GM13977 (cell line): ENCODE results near the gene SRSF8.
"Not testable (repeated sequence)": the region's sequence is repeated elsewhere in the genome, so short reads cannot be mapped to it uniquely, and the experiment has no call there.

Experiments used
- DNase-seq: peaks from one replicate; pipeline ENCODE4 v3.0.0; 2012; ENCODE audit warnings: low spot score
- in situ Hi-C: fragments of 300-500 bp; cut with MboI; formaldehyde crosslinking; loops from one replicate; pipeline ENCODE4 v1.12.0; 2022; ENCODE audit warnings: low sequenced_read_pairs, low pct_unique_long_range_greater_than_20kb, mixed read lengths, inconsistent platforms; ENCODE audit not compliant: unreplicated experiment
- TF ChIP-seq, protein P1 (sequence below): IDR thresholded peaks from 2 replicates; pipeline ENCODE4 v1.5.1; 2012; ENCODE audit warnings: mild to moderate bottlenecking, control low read depth; ENCODE audit not compliant: insufficient read depth; ENCODE audit errors: extremely low read depth, missing control alignments

The SRSF8 gene

DNA sequence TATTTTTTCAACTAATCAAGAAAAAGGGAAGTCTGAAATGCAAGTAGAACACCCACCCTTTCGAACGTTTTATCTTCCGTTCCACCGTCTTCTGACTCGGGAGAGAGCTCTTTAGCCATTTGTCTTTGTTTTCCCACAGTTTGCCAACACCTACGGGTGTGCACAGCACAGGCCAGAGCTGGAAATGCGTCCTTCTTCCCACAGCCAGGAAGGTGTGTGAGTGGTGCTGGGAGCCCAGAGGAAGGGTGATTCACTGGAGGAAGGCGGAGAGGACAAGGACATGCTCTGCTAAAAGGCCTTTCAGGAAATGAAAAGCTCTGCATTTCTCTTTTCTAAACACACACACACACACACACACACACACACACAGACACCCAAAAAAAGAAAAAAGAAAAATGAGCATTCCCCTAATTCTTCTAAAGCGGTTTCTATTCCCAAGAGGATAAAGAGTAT lies 41.5 kb downstream of the SRSF8 start:
- DNase-seq, result no peak
- in situ Hi-C loops, result no loop called here
- TF ChIP-seq, protein P1, sequence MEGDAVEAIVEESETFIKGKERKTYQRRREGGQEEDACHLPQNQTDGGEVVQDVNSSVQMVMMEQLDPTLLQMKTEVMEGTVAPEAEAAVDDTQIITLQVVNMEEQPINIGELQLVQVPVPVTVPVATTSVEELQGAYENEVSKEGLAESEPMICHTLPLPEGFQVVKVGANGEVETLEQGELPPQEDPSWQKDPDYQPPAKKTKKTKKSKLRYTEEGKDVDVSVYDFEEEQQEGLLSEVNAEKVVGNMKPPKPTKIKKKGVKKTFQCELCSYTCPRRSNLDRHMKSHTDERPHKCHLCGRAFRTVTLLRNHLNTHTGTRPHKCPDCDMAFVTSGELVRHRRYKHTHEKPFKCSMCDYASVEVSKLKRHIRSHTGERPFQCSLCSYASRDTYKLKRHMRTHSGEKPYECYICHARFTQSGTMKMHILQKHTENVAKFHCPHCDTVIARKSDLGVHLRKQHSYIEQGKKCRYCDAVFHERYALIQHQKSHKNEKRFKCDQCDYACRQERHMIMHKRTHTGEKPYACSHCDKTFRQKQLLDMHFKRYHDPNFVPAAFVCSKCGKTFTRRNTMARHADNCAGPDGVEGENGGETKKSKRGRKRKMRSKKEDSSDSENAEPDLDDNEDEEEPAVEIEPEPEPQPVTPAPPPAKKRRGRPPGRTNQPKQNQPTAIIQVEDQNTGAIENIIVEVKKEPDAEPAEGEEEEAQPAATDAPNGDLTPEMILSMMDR, result no peak

GRCh38 chr11:95108671-95109551 lies 42.2 kb downstream of the SRSF8 start:
- in situ Hi-C loops, result no loop called here
- no peak for DNase-seq
- TF ChIP-seq, protein P1, result no peak

- in situ Hi-C loops, DNase-seq: not testable (repeated sequence)
Observed at GRCh38 chr11:95111471-95111870, 44.8 kb downstream of the SRSF8 start.

DNA sequence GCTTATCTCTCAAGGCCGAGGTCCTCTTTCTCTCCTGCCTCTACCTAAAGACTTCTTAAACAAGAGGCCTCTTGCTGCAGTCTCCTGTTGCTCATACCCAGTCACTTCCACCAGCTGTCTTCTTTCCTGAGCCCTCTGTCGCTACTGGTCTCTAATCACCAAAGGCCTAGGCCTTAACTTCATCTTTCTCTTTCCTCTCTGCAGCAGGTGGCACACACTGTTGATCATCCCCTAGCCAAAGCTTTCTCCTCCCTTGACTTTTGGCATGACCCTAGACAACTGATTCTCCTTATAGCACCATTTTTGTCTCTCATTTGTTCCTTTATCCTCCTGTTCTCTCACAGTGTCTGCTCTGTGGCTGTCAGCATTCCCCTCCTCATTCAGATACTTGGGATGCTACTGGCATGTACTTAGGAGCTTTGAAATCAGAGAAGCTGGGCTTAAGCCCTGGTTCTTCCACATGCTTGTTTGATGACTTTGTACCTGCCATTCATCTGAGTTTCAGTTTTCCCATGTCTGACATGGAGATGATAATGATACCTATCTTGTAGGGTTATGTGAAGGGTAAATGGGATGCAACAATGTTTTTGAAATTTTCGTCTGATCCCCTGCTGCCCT lies 45.3 kb downstream of the SRSF8 start:
- DNase-seq, result no peak
- in situ Hi-C loops, result no loop called here
- TF ChIP-seq, protein P1, result no peak

- no peak for DNase-seq
- in situ Hi-C loops, result no loop called here
- TF ChIP-seq, protein P1, result no peak
Observed at GRCh38 chr11:95115597-95115996, 48.9 kb downstream of the SRSF8 start.

DNA sequence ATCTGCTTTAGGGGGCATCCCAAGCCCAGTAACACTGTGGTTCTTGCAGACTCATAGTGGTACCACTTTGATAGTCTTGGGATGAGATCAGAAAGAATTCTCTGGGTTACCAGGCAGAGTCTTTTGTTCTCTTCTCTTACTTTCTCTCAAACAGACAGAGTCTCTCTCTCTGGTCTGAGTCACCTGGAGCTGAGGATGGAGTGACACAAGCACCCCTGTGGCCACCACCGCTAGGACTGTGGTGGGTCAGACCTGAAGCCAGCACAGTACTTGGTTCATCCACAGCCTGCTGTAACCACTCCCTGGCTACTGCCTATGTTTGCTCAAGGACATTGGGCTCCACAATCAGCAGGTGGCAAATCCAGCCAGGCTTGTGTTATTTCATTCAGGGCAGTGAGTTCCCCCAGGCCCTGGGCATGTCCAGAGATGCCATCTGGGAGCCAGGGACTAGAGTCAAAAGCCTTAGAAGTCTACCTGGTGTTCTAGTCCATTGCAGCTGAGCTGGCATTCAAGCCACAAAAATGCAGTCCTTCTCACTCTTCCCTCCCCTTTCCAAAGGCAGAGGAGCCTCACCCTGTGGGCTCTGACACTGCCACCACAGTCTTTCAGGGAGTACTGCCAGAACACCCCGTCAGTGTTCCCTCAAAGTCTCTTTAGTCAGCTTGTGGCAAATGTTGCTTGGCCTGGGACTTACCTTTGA lies 52.8 kb downstream of the SRSF8 start:
- in situ Hi-C loops, result no loop called here

More for the DNA sequence above, 52.8 kb downstream of the SRSF8 start:
- TF ChIP-seq, protein P1, result no peak
- no peak for DNase-seq
